ENCODE results near the gene TRIO. TPM values are rescaled to one million over a fixed set of nuclear protein-coding genes. Genes with fewer than 3 reads are reported as not detected.

TRIO gene
- total RNA-seq, 4 donors from 2014 or later: 290 to 370 (median 346) TPM

- TF ChIP-seq POLR2A (IDR thresholded peaks at IDR 0.05) (no peak), CTCF (IDR thresholded peaks at IDR 0.05) (no peak), EP300 (IDR thresholded peaks at IDR 0.05) (no peak)
- WGBS, 2 donors: 65 to 79% methylated on average over 5 of the region's 5 CpGs
- Histone ChIP-seq H3K9me3 (no peaks in the 10 kb centered on the region), H3K4me3 (no peak overlapping the region), H3K4me1 (peaks cover 0 to 27% (median 0%) of the 10 kb centered on the region in 4 donors), H3K27ac (no peak overlapping the region), H3K27me3 (no peaks in the 10 kb centered on the region), H3K36me3 (peaks cover 0 to 54% (median 6%) of the 10 kb centered on the region in 3 donors)
- no peak for DNase-seq (ENCODE audit: low spot score in 2 of 2)
These were observed 152.5 kb downstream of the TRIO start for GRCh38 chr5:14295610-14296009.

GRCh38 chr5:14296533-14297331, 153.6 kb downstream of the TRIO start:
- H3K36me3 ChIP-seq: peaks cover 0 to 52% (median 0%) of the 10 kb centered on the region in 3 donors
- peaks cover 0 to 27% (median 0%) of the 10 kb centered on the region in 4 donors for H3K4me1 ChIP-seq
- no peak overlapping the region for H3K4me3 ChIP-seq
- H3K27me3 ChIP-seq: no peaks in the 10 kb centered on the region
- no peak overlapping the region for H3K27ac ChIP-seq
- no peaks in the 10 kb centered on the region for H3K9me3 ChIP-seq
- 79 to 81% methylated on average over 14 of the region's 14 CpGs for WGBS, 2 donors
- DNase-seq (ENCODE audit: low spot score in 2 of 2): no peak
- TF ChIP-seq POLR2A (IDR thresholded peaks at IDR 0.05): no peak
- no peak for TF ChIP-seq CTCF (IDR thresholded peaks at IDR 0.05)
- TF ChIP-seq EP300 (IDR thresholded peaks at IDR 0.05): no peak

- H3K4me1 ChIP-seq: peaks cover 0 to 27% (median 0%) of the 10 kb centered on the region in 4 donors
- H3K36me3 ChIP-seq: peaks cover 0 to 51% (median 0%) of the 10 kb centered on the region in 3 donors
- no peak overlapping the region for H3K4me3 ChIP-seq
- WGBS, 2 donors: 91 to 92% methylated on average over 9 of the region's 9 CpGs
- no peaks in the 10 kb centered on the region for H3K9me3 ChIP-seq
- no peak for DNase-seq (ENCODE audit: low spot score in 2 of 2)
- H3K27me3 ChIP-seq: no peaks in the 10 kb centered on the region
- no peak overlapping the region for H3K27ac ChIP-seq
- TF ChIP-seq POLR2A (IDR thresholded peaks at IDR 0.05): no peak
- no peak for TF ChIP-seq EP300 (IDR thresholded peaks at IDR 0.05)
- no peak for TF ChIP-seq CTCF (IDR thresholded peaks at IDR 0.05)
These were observed 154.6 kb downstream of the TRIO start for GRCh38 chr5:14297697-14298096.

GRCh38 chr5:14298126-14298847, 155.1 kb downstream of the TRIO start:
- no peaks in the 10 kb centered on the region for H3K9me3 ChIP-seq
- no peak for DNase-seq (ENCODE audit: low spot score in 2 of 2)
- TF ChIP-seq CTCF (IDR thresholded peaks at IDR 0.05) (no peak), POLR2A (IDR thresholded peaks at IDR 0.05) (no peak), EP300 (IDR thresholded peaks at IDR 0.05) (no peak)
- H3K27me3 ChIP-seq: no peaks in the 10 kb centered on the region
- 82 to 84% methylated on average over 3 of the region's 3 CpGs for WGBS, 2 donors
- H3K4me3 ChIP-seq: no peak overlapping the region
- H3K27ac ChIP-seq: no peak overlapping the region
- H3K4me1 ChIP-seq: peaks cover 0 to 27% (median 0%) of the 10 kb centered on the region in 4 donors
- H3K36me3 ChIP-seq: peaks cover 0 to 46% (median 0%) of the 10 kb centered on the region in 3 donors

- no peaks in the 10 kb centered on the region for H3K9me3 ChIP-seq
- no peak for DNase-seq (ENCODE audit: low spot score in 2 of 2)
- no peaks in the 10 kb centered on the region for H3K27me3 ChIP-seq
- H3K4me1 ChIP-seq: peaks cover 0 to 27% (median 0%) of the 10 kb centered on the region in 4 donors
- no peak overlapping the region for H3K27ac ChIP-seq
- no peak for TF ChIP-seq EP300 (IDR thresholded peaks at IDR 0.05)
- no peak for TF ChIP-seq CTCF (IDR thresholded peaks at IDR 0.05)
- no peak for TF ChIP-seq POLR2A (IDR thresholded peaks at IDR 0.05)
- peaks cover 0 to 46% (median 0%) of the 10 kb centered on the region in 3 donors for H3K36me3 ChIP-seq
- H3K4me3 ChIP-seq: no peak overlapping the region
- 89 to 95% methylated on average over 4 of the region's 4 CpGs for WGBS, 2 donors
These were observed 156.5 kb downstream of the TRIO start for GRCh38 chr5:14299666-14300065.
